SK-N-SH (cell line): ENCODE results near the gene ARRDC2. TPM values are rescaled to one million over a fixed set of nuclear protein-coding genes. Genes with fewer than 3 reads are reported as not detected.

Source experiments
- CTCF ChIA-PET: fragments of 300-600, 350-600 bp; formaldehyde crosslinking; extraction: SDS; loops from one replicate; lab custom pipeline; 2021; lab: Yijun Ruan, JAX
- POLR2A ChIA-PET: fragments of 350-600 bp; sonication (Branson Sonifier 250); formaldehyde crosslinking; extraction: SDS; loops from one replicate; lab custom pipeline; 2020; ENCODE audit warnings: antibody characterized with exemption, inconsistent platforms; lab: Yijun Ruan, JAX
- DNase-seq: peaks from one replicate; pipeline ENCODE4 v3.0.0; 2012
- H2AFZ ChIP-seq: fragments of 200-600 bp; sonication (generic); 2 replicates; pipeline ENCODE4 v1.8.1; 2016; ENCODE audit warnings: antibody characterized with exemption, mild to moderate bottlenecking, low read depth
- H3F3A ChIP-seq: fragments of 200-600 bp; sonication (generic); replicated peaks from 2 replicates; pipeline ENCODE3; 2016; ENCODE audit warnings: antibody characterized with exemption, mild to moderate bottlenecking; ENCODE audit not compliant: insufficient read depth
- H3K27ac ChIP-seq, 2 experiments: fragments of 200-500 bp in 1 of 2; fragments of 200-600 bp in 1 of 2; sonication (Bioruptor generic) in 1 of 2; sonication (generic), shearing (Covaris generic) in 1 of 2; 2 replicates each; pipeline versions ENCODE4 v1.5.1 to v1.6.1; 2014 to 2016; ENCODE audit warnings: low read depth in 2 of 2, inconsistent platforms in 1 of 2, low read length in 1 of 2, mild to moderate bottlenecking in 1 of 2, mixed read lengths in 1 of 2
- H3K27me3 ChIP-seq: fragments of 200-600 bp; sonication (generic), shearing (Covaris generic); 2 replicates; pipeline ENCODE4 v1.6.1; 2016; ENCODE audit warnings: mixed run types; ENCODE audit not compliant: insufficient read depth
- H3K36me3 ChIP-seq, 2 experiments: fragments of 200-500 bp in 1 of 2; fragments of 200-600 bp in 1 of 2; sonication (Bioruptor generic) in 1 of 2; sonication (generic) in 1 of 2; replicated peaks in 1 of 2; 2 replicates each; pipeline versions ENCODE3 to v1.5.1; 2014 to 2016; ENCODE audit warnings: low read length in 1 of 2, mild to moderate bottlenecking in 1 of 2; ENCODE audit not compliant: insufficient read depth in 2 of 2, control insufficient read depth in 1 of 2
- H3K4me1 ChIP-seq, 2 experiments: fragments of 200-500 bp in 1 of 2; fragments of 200-600 bp in 1 of 2; sonication (Bioruptor generic) in 1 of 2; sonication (generic), shearing (Covaris generic) in 1 of 2; 2 replicates each; pipeline versions ENCODE4 v1.5.1 to v1.6.1; 2014 to 2016; ENCODE audit warnings: low read depth in 1 of 2, low read length in 1 of 2, mixed run types in 1 of 2; ENCODE audit not compliant: insufficient read depth in 2 of 2, control insufficient read depth in 1 of 2
- H3K4me2 ChIP-seq: fragments of 200-600 bp; sonication (generic), shearing (Covaris generic); 2 replicates; pipeline ENCODE4 v1.6.1; 2017; ENCODE audit warnings: mixed run types
- H3K4me3 ChIP-seq, 2 experiments: fragments of 200-500 bp in 1 of 2; fragments of 200-600 bp in 1 of 2; sonication (Bioruptor generic) in 1 of 2; sonication (generic), shearing (Covaris generic) in 1 of 2; 2 replicates each; pipeline versions ENCODE4 v1.5.1 to v1.8.1; 2014 to 2016; ENCODE audit warnings: low read depth in 2 of 2, inconsistent platforms in 1 of 2, low read length in 1 of 2, mild to moderate bottlenecking in 1 of 2, mixed read lengths in 1 of 2, moderate library complexity in 1 of 2
- H3K79me2 ChIP-seq: fragments of 200-600 bp; sonication (generic); 2 replicates; pipeline ENCODE4 v1.8.1; 2017; ENCODE audit warnings: mild to moderate bottlenecking; ENCODE audit not compliant: insufficient read depth
- H3K9ac ChIP-seq: fragments of 200-600 bp; sonication (generic); 2 replicates; pipeline ENCODE4 v1.6.1; 2017; ENCODE audit warnings: mixed run types
- H3K9me2 ChIP-seq: fragments of 200-600 bp; sonication (generic); 2 replicates; pipeline ENCODE4 v1.6.1; 2017; ENCODE audit warnings: mixed run types
- H3K9me3 ChIP-seq: fragments of 200-600 bp; sonication (generic); 2 replicates; pipeline ENCODE4 v1.6.1; 2017; ENCODE audit warnings: mixed run types, mild to moderate bottlenecking, moderate library complexity
- H4K20me1 ChIP-seq: fragments of 200-600 bp; sonication (generic); 2 replicates; pipeline ENCODE4 v1.6.1; 2017; ENCODE audit warnings: mild to moderate bottlenecking, mixed run types; ENCODE audit not compliant: insufficient read depth
- EP300 ChIP-seq, 2 experiments: IDR thresholded peaks; 2 replicates each; pipeline versions ENCODE4 v1.4.0 to v1.6.1; 2012; ENCODE audit warnings: borderline replicate concordance in 1 of 2, low read depth in 1 of 2, low read length in 1 of 2
- FOXJ3 ChIP-seq: sonication (generic); formaldehyde crosslinking; IDR thresholded peaks from 2 replicates; pipeline ENCODE4 v1.5.1; 2020; ENCODE audit warnings: mild to moderate bottlenecking, missing genetic modification reagents
- FOXM1 ChIP-seq: IDR thresholded peaks from 2 replicates; pipeline ENCODE4 v1.4.0; 2012; ENCODE audit warnings: low read depth, mild to moderate bottlenecking
- GABPA ChIP-seq: IDR thresholded peaks from 2 replicates; pipeline ENCODE4 v1.4.0; 2012; ENCODE audit warnings: low read depth, mild to moderate bottlenecking
- JUND ChIP-seq: IDR thresholded peaks from 2 replicates; pipeline ENCODE4 v1.4.0; 2012
- MXI1 ChIP-seq: IDR thresholded peaks from 2 replicates; pipeline ENCODE4 v1.6.1; 2012; ENCODE audit warnings: mild to moderate bottlenecking, low read depth, low read length, improper control_type of control experiment
- NFIC ChIP-seq: IDR thresholded peaks from 2 replicates; pipeline ENCODE4 v1.4.0; 2012; ENCODE audit warnings: borderline replicate concordance
- POLR2AphosphoS5 ChIP-seq: IDR thresholded peaks from 2 replicates; pipeline ENCODE4 v1.6.1; 2012; ENCODE audit warnings: low read depth, low read length
- RCOR1 ChIP-seq: fragments of 150-350 bp; IDR thresholded peaks from 2 replicates; pipeline ENCODE4 v1.6.1; 2017; ENCODE audit warnings: antibody characterized with exemption, low read length
- RXRA ChIP-seq: IDR thresholded peaks from 2 replicates; pipeline ENCODE4 v1.4.0; 2012; ENCODE audit warnings: low read depth, mild to moderate bottlenecking, borderline replicate concordance
- SIN3A ChIP-seq: IDR thresholded peaks from 2 replicates; pipeline ENCODE4 v1.6.1; 2012; ENCODE audit warnings: low read depth, mild to moderate bottlenecking, low read length, moderate library complexity, borderline replicate concordance
- SMC3 ChIP-seq: IDR thresholded peaks from 2 replicates; pipeline ENCODE4 v1.6.1; 2012; ENCODE audit warnings: low read depth, low read length, improper control_type of control experiment
- TCF12 ChIP-seq: IDR thresholded peaks from 2 replicates; pipeline ENCODE4 v1.4.0; 2012
- TEAD4 ChIP-seq: IDR thresholded peaks from 2 replicates; pipeline ENCODE4 v1.4.0; 2012; ENCODE audit warnings: mild to moderate bottlenecking, borderline replicate concordance; ENCODE audit not compliant: insufficient read depth
- WGBS: methylation state at CpG from one replicate; pipeline ENCODE4 v1.1.6; 2017; ENCODE audit warnings: low lambda C conversion rate; 5-methylcytosine and 5-hydroxymethylcytosine counted together
- polyA plus RNA-seq, 3 experiments: library from polyadenylated mRNA; depleted of rRNA; stranded (reverse); fragments of >200 nt; gene quantifications; 2 replicates each; pipeline ENCODE4 v1.2.3, GENCODE V29; 2012
- TF ChIP-seq, protein P1 (sequence below): IDR thresholded peaks from 2 replicates; pipeline ENCODE4 v1.4.0; 2012; ENCODE audit warnings: low read depth
- TF ChIP-seq, protein P2 (sequence below): fragments of 150-350 bp; IDR thresholded peaks from 2 replicates; pipeline ENCODE4 v1.6.1; 2017; ENCODE audit warnings: antibody characterized with exemption, low read length, low read depth, borderline replicate concordance
- TF ChIP-seq, protein P3 (sequence below): fragments of 200-600 bp; sonication (generic); IDR thresholded peaks from 2 replicates; pipeline ENCODE4 v1.6.1; 2017; ENCODE audit warnings: antibody characterized with exemption, mild to moderate bottlenecking, moderate library complexity
- TF ChIP-seq, protein P4 (sequence below): IDR thresholded peaks from 2 replicates; pipeline ENCODE4 v1.4.0; 2012; ENCODE audit warnings: low read depth, borderline replicate concordance
- TF ChIP-seq, protein P5 (sequence below): IDR thresholded peaks from 2 replicates; pipeline ENCODE4; 2012
- TF ChIP-seq, protein P6 (sequence below): IDR thresholded peaks from 2 replicates; pipeline ENCODE4 v1.6.1; 2012; ENCODE audit warnings: mild to moderate bottlenecking, low read depth, low read length, moderate library complexity

Gene ARRDC2
- polyA plus RNA-seq, 1 of the 3 experiments (the other 2 are of a cell fraction), result 5.5 TPM

DNA sequence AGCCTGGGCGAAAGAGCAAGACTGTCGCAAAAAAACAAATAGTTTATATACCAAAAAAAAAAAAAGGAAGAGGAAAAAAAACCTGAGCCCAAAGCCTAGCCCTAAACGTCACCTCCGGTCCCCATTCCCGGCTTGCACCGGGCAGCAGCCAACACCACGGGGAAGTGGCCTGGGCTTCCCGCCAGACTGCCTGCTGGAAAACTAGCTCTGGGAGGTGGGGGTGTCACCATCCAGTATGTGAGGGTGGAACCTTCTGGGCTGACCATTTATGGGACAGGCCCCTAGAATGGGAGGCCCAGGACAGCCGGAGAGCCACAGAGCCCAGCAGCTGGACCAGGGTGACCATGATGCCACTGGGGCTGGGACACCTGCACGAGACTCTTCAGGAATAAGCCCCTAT lies 41.4 kb downstream of the ARRDC2 start:
- Histone ChIP-seq H3K4me2 (no peak overlapping the region), H3K9me2 (no peaks in the 10 kb centered on the region), H3K79me2 (no peaks in the 10 kb centered on the region), H3F3A (peaks cover 7% of the 10 kb centered on the region), H3K36me3 (no peaks in the 10 kb centered on the region), H4K20me1 (no peaks in the 10 kb centered on the region), H3K4me1 (peaks cover 0 to 5% of the 10 kb centered on the region in 2 experiments; a peak in 2 of 4 replicates), H3K27ac (no peak overlapping the region), H3K9ac (no peak overlapping the region), H2AFZ (no peak overlapping the region), H3K9me3 (no peaks in the 10 kb centered on the region), H3K27me3 (no peaks in the 10 kb centered on the region), H3K4me3 (no peak overlapping the region)
- ChIA-PET POLR2A (no interaction called here), CTCF (interaction anchor here (1.3 kb wide), 1 partner anchor 42 kb away, joined by 3 read pairs; no protein-coding TSS in a partner anchor)
- WGBS, result 77% methylated on average over 9 of the region's 10 CpGs
- no peak for TF ChIP-seq EP300 (IDR thresholded peaks at IDR 0.05; ENCODE audit: borderline replicate concordance in 1 of 2, low read depth in 1 of 2, low read length in 1 of 2)
- TF ChIP-seq, protein P1, sequence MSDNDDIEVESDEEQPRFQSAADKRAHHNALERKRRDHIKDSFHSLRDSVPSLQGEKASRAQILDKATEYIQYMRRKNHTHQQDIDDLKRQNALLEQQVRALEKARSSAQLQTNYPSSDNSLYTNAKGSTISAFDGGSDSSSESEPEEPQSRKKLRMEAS, result no peak
- TF ChIP-seq, protein P2, sequence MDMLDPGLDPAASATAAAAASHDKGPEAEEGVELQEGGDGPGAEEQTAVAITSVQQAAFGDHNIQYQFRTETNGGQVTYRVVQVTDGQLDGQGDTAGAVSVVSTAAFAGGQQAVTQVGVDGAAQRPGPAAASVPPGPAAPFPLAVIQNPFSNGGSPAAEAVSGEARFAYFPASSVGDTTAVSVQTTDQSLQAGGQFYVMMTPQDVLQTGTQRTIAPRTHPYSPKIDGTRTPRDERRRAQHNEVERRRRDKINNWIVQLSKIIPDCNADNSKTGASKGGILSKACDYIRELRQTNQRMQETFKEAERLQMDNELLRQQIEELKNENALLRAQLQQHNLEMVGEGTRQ, result no peak
- no peak for TF ChIP-seq FOXJ3 (CRISPR knock-in tag)
- TF ChIP-seq, protein P3, sequence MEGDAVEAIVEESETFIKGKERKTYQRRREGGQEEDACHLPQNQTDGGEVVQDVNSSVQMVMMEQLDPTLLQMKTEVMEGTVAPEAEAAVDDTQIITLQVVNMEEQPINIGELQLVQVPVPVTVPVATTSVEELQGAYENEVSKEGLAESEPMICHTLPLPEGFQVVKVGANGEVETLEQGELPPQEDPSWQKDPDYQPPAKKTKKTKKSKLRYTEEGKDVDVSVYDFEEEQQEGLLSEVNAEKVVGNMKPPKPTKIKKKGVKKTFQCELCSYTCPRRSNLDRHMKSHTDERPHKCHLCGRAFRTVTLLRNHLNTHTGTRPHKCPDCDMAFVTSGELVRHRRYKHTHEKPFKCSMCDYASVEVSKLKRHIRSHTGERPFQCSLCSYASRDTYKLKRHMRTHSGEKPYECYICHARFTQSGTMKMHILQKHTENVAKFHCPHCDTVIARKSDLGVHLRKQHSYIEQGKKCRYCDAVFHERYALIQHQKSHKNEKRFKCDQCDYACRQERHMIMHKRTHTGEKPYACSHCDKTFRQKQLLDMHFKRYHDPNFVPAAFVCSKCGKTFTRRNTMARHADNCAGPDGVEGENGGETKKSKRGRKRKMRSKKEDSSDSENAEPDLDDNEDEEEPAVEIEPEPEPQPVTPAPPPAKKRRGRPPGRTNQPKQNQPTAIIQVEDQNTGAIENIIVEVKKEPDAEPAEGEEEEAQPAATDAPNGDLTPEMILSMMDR, result no peak
- TF ChIP-seq, protein P4, sequence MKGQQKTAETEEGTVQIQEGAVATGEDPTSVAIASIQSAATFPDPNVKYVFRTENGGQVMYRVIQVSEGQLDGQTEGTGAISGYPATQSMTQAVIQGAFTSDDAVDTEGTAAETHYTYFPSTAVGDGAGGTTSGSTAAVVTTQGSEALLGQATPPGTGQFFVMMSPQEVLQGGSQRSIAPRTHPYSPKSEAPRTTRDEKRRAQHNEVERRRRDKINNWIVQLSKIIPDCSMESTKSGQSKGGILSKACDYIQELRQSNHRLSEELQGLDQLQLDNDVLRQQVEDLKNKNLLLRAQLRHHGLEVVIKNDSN, result no peak
- TF ChIP-seq, protein P5, sequence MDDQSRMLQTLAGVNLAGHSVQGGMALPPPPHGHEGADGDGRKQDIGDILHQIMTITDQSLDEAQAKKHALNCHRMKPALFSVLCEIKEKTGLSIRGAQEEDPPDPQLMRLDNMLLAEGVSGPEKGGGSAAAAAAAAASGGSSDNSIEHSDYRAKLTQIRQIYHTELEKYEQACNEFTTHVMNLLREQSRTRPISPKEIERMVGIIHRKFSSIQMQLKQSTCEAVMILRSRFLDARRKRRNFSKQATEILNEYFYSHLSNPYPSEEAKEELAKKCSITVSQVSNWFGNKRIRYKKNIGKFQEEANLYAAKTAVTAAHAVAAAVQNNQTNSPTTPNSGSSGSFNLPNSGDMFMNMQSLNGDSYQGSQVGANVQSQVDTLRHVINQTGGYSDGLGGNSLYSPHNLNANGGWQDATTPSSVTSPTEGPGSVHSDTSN, result no peak
- no peak for TF ChIP-seq TEAD4
- TF ChIP-seq JUND, result no peak
- no peak for TF ChIP-seq SMC3
- TF ChIP-seq SIN3A, result no peak
- TF ChIP-seq, protein P6, sequence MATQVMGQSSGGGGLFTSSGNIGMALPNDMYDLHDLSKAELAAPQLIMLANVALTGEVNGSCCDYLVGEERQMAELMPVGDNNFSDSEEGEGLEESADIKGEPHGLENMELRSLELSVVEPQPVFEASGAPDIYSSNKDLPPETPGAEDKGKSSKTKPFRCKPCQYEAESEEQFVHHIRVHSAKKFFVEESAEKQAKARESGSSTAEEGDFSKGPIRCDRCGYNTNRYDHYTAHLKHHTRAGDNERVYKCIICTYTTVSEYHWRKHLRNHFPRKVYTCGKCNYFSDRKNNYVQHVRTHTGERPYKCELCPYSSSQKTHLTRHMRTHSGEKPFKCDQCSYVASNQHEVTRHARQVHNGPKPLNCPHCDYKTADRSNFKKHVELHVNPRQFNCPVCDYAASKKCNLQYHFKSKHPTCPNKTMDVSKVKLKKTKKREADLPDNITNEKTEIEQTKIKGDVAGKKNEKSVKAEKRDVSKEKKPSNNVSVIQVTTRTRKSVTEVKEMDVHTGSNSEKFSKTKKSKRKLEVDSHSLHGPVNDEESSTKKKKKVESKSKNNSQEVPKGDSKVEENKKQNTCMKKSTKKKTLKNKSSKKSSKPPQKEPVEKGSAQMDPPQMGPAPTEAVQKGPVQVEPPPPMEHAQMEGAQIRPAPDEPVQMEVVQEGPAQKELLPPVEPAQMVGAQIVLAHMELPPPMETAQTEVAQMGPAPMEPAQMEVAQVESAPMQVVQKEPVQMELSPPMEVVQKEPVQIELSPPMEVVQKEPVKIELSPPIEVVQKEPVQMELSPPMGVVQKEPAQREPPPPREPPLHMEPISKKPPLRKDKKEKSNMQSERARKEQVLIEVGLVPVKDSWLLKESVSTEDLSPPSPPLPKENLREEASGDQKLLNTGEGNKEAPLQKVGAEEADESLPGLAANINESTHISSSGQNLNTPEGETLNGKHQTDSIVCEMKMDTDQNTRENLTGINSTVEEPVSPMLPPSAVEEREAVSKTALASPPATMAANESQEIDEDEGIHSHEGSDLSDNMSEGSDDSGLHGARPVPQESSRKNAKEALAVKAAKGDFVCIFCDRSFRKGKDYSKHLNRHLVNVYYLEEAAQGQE, result no peak
- no peak for TF ChIP-seq FOXM1
- TF ChIP-seq NFIC, result no peak
- no peak for TF ChIP-seq MXI1
- no peak for TF ChIP-seq RCOR1
- TF ChIP-seq RXRA, result no peak
- no peak for TF ChIP-seq TCF12
- no peak for TF ChIP-seq POLR2AphosphoS5
- no peak for TF ChIP-seq GABPA
- no peak for DNase-seq
